GM19328 (cell line): ENCODE results near the gene ZNF419.
"Not testable (repeated sequence)": the region's sequence is repeated elsewhere in the genome, so short reads cannot be mapped to it uniquely, and the experiment has no call there.

ENCODE experiments used
- ATAC-seq: cut with Tn5 transposase; IDR thresholded peaks from one replicate; pipeline ENCODE4 v1.9.1; 2021; ENCODE audit warnings: mild to moderate bottlenecking, moderate library complexity; ENCODE audit not compliant: unreplicated experiment

Gene ZNF419

DNA sequence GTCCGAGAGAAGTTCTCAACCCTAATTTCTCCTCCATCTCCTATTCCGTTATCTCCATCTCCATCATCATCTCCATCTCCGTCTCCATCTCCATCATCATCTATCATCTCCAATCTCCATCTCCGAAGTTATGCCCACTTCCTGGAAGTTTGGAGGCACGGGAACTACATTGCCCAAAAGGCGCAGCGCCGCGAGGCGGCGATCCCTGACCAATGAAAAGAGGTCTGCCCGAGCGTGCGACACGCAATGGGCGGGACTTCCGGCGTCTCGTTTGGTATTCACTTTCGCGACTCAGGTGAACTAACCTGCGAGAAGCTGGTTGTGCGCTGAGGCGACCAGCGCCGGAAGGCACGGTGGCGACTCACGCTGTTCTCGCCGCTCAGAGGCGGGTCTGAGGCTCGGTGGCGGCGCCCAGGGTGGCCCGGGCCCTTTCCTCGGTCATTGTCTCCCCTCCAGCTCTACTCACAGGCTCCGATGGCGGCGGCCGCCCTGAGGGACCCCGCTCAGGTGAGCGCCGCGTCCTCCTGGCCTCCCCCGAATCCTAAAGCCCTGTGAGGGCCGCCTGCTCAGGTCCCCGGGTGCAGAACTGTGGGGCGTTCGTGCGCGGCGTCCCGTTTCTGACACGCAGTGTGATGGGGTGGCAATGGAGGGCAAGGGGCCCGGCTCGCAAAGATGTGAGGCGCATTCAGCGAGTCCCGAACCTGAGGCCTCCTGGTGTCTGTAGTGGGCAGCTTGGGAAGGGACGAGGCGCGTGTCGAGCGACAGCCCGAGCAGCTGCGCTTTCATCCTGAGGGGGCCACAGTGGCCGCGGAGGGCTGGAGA, at the start of gene ZNF419:
Gene ZNF419, plus strand, starts transcription at position 274 of the 822 bp plus-strand sequence. Its CDS starts 201 bp downstream, at position 475.
- ATAC-seq: peak; percentile 88

DNA sequence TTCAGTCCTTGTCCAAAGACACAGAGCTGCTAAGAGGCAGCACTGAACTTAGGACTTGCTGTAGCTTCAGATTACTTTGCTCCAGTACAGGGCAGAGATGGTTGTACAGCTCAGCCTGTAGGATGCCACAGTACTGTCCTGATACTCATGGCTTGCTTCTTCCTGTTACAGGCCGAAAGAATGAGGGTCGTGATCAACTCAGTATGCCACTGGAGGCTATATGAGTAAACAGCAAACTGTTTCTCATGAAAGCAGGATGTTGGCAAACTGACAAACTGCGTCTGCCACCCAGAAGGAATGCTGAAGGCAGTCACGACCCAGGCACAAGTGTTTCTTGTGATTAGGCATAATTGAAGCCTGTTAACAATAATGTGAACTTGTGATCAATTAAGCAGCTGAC, 49.6 kb upstream of the ZNF419 start:
- no peak for ATAC-seq

DNA sequence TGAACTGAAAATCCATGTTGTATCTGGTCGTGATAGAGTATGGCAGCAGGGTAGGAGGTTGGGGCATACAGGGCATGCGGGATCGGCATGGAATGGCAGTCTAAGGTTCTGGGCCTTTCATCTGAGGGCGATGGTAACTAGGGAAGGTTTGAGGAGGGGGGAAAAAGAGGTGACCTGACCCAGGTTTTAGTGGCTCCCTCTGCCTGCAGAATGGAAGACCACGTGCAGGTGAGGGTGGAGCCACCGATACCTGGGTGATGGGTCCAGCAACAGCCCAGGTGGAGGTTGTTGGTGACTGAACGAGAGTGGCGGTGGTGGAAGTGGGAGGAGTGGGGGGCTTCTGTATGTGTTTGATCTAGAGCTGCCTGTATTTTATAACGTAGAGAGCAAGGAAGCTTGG, 48.6 kb upstream of the ZNF419 start:
- ATAC-seq: no peak

DNA sequence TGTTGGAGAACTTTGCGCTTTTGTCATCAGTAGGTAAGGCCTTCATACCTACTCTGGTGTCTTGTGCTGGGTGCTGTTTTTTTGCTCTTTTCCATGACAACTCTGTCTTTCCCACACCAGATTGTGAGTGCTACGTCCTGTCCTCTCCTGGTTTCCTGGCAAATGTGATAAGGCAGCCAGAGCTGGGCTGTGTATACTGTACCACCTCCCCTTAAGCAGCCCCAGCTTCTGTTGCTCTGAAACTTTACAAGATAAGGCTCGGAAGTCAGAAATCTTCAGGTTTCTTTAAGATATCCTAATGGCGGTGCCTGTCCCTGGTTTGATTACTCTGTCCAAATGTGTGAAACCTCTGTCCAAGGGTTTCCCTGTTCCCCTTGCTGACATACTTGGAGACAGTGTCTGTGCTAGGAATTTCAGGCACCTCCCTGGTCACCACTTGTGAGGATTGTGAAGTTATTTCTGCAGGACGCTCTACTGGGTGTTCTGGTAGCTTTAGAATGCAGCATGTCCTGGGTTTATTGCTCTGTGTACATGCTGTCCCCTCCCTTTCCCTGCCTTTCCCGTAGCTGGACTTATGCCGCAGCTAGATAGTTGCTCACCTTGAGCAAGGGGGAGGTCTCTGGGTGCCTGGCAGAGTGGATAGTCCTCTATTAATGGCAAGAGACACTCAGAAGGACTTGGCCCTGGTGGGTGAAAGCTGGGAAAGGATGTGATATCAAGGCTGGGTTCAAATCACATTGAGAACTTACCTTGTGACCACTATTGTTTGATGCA, 45.4 kb upstream of the ZNF419 start:
- ATAC-seq: no peak

DNA sequence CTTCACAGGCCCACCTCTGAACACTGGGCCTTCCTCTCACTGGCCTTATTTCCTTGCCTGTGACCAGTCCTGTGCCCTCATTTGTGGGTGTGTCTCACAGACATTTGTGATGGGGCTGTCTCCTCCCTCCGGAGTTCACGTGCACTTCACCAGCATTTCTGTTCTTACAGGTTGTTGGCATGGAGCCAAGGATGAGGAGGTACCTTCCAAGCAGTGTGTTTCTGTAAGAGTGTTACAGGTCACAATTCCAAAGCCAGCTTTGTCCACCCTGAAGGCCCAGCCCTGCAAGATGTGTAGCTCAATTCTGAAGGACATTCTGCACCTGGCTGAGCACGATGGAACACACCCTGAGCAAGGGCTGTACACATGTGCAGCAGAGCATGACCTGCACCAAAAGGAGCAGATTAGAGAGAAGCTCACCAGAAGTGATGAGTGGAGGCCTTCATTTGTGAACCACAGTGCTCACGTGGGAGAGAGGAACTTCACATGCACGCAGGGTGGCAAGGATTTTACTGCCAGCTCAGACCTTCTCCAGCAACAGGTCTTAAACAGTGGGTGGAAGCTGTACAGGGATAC, 44.3 kb upstream of the ZNF419 start:
- ATAC-seq: no peak

DNA sequence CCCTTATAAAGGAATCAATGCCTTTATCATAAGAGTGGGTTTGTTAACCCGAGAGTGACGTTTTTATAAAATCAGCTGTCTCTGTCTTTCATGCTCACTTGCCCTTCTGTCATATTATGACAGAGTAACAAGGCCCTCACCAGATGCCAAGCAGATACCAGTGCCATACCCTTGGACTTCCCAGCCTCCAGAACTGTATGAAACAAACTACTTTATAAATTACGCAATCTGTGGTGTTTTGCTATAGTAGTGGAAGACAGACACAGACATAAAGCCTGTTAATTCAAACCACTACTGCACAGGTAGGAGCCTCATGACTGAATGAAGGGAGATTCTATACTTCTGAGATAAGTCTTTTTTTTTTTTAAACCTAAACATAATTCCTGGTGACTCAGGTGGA, 35.2 kb upstream of the ZNF419 start:
- ATAC-seq: no peak

DNA sequence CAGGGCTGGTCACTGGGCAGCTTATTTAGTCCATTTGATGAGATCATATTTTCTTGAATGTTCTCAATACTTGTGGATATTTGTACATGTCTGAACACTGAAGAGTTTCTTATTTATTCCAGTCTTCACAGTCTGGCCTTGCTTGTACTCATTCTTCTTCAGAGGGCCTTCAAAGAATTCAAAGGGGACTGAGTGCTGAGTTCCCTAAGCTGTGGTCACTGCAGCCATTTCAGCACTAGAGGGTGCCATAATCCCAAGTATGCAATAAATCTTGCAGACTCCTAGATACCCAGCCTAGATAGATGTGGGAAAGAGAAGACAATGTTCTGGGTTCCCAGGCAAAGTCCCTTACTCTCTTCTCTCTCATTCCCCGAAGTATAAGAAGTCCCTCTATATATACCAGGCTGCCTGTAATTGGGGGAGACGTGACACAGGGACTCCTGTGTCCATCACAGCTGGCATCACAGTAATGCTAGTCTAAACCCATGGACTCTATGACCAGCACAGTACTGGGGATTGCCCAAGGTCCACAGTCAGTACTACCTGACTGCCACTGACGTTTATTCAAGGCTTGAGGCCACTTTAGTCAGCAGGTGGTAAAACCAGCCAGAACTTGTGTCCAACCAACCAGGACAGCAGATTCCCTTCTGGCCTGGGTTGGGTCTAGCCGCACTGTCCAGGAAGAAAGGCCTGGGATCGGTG, 21.7 kb upstream of the ZNF419 start:
- no peak for ATAC-seq

DNA sequence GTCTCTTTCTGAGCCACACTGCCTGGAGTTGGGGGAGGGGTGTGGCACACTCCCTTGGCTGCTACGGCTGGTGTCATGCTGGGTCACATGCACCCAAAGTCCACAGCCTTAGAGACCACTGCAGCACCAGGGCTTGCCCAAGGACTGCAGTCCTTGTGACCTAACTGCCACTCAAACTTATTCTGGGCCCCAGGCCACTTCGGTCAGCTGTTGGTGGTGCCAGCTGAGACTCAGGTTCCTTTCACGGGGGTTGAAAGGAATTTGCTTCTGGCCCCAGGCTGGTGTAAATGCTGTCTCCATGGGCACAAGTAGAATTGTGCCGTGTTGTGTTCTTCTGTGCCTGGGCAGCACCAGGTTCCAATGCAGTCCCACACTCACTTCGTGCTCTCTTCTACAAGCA, 21.1 kb upstream of the ZNF419 start:
- no peak for ATAC-seq

DNA sequence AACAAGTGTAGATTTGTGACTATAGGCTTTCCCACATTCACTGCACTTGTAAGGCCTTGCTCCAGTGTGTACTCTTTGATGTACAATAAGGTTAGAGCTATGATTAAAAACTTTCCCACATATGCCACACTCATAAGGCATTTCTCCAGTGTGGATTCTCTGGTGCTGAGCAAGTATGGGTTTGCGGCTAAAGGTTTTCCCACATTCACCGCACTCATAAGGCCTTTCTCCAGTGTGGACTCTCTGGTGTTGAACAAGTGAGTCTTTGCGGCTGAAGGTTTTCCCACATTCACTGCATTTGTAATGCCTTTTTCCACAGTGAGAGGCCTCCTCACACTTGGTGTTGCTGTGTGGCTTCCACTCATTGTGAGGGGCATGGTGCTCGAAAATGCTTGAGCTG, 13.9 kb upstream of the ZNF419 start:
- ATAC-seq: no peak

DNA sequence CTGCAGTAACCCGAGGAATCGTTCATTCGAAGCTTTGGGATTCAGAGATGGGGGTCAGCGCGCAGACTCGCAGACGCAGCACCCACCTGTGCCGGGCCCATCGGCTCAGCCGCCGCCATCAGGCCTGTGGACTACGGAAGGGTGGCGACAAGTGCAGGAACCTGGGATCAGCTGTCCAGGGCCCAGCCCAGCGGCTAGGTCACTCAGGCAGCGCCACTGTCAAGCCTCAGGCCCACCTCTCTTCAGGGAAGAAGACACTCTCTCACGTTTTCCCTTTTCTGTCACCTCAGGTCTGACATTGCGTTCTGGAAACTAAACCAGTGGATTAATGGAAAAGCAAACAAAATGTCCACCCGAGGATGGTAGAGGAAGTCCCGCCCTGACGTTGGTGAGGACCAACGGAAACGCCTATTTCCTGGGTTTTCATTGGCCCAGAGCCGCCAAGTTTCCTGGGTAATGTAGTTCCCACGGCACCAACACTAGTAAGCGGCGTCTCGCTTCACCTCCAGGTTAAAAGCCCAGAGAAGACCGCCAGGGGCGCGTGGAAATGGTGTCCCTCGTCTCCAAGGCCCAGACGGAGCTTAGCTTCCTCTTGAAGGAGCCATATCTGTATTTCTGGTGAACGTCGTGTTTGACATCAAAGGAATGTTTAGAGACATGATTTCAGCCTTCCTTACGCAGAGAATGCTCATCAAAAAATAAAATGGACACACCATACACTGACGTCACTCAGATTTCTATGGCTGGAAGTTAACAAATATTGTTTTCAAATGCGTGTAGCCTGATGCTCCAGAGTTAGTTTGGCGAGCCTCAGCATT, 10.2 kb upstream of the ZNF419 start, which contains the start of gene ZNF772:
Gene ZNF772, minus strand, starts transcription at position 376 of the 818 bp plus-strand sequence. Its CDS starts 257 bp downstream, at position 119.
- ATAC-seq: peak; percentile 85

DNA sequence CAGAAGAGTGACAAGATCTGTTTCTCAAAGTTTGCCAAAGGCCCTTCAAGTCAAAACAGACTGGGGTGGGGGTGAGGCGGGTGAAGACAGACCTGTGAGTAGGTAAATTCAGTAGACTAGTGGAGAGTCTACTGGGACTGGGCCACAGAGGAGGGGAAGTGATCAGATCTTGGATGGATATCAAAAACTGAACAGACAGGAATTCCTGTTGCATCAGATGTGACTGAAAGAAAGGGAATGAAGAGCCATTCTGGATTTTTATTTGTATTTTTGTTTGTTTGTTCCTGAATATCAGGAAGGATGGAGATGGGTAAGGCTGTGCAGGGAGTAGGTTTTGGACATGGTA, 722 bp downstream of the ZNF419 start:
- not testable (repeated sequence) for ATAC-seq

DNA sequence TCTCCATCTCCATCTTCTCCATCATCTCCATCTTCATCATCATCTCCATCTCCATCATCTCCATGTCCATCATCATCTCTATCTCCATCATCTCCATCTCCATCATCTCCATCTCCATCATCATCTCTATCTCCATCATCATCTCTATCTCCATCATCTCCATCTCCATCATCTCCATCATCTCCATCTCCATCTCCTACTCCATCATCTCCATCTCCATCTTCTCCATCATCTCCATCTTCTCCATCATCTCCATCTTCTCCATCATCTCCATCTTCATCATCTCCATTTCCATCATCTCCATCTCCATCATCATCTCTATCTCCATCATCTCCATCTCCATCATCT, 11.8 kb downstream of the ZNF419 start:
- not testable (repeated sequence) for ATAC-seq

DNA sequence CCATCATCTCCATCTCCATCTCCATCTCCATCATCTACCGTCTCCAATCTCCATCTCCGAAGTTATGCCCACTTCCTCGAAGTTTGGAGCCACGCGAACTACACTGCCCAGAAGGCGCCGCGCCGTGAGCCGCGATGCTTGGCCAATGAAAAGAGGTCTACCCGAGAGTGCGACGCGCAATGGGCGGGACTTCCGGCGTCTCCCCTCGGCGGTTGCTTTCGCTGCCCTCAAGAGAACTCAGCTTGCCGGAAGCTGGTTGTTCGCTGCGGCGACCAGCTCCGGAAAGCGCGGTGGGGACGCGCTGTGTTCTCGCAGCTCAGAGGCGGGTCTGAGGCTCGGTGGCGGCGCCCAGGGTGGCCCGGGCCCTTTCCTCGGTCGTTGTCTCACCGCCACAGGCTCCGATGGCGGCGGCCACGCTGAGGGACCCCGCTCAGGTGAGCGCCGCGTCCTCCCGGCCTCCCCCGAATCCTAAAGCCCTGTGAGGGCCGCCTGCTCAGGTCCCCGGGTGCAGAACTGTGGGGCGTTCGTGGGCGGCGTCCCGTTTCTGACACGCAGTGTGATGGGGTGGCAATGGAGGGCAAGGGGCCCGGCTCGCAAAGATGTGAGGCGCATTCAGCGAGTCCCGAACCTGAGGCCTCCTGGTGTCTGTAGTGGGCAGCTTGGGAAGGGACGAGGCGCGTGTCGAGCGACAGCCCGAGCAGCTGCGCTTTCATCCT, 12.3 kb downstream of the ZNF419 start, which contains the start of gene ZNF773:
Gene ZNF773, plus strand, starts transcription at position 259 of the 716 bp plus-strand sequence. Its CDS starts 143 bp downstream, at position 402.
- ATAC-seq: peak; percentile 98

DNA sequence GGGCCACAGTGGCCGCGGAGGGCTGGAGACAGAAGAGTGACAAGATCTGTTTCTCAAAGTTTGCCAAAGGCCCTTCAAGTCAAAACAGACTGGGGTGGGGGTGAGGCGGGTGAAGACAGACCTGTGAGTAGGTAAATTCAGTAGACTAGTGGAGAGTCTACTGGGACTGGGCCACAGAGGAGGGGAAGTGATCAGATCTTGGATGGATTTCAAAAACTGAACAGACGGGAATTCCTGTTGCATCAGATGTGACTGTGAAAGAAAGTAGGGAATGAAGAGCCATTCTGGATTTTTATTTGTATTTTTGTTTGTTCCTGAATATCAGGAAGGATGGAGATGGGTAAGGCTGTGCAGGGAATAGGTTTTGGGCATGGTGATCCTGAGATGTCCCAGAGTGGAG, 12.8 kb downstream of the ZNF419 start:
- ATAC-seq: not testable (repeated sequence)

DNA sequence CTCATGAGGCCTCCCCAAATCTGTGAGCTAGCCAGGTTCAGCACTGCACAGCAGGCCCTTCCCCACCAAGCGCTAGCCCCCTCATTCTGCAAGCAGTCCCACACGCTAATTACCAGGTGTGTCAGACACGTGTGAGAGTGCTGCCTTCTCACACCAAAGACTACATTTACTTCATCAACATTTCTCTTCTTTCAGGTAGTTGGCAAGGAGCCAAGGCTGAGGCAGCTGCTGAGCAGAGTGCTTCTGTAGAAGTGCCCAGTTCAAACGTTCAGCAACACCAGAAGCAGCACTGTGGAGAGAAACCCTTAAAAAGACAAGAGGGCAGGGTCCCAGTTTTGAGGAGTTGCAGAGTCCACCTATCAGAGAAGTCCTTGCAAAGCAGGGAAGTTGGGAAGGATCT, 18.6 kb downstream of the ZNF419 start:
- no peak for ATAC-seq

DNA sequence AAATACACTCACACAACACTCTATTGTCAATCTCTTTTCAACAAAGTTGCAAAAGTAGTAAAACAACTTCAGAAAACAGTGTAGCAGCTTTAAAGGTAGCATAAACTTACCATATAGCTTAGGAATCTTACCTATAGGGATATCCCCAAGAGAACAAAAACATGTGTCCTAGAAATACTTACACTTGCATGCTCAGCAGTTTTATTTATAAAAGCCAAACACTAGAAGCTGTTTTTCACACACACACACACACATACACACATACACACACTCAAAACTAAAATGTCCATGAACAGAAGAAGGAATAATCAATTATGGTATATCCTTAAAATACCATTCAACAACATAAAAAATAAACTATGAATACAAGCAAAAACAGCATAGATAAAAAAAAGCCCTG, 23.9 kb downstream of the ZNF419 start:
- no peak for ATAC-seq

DNA sequence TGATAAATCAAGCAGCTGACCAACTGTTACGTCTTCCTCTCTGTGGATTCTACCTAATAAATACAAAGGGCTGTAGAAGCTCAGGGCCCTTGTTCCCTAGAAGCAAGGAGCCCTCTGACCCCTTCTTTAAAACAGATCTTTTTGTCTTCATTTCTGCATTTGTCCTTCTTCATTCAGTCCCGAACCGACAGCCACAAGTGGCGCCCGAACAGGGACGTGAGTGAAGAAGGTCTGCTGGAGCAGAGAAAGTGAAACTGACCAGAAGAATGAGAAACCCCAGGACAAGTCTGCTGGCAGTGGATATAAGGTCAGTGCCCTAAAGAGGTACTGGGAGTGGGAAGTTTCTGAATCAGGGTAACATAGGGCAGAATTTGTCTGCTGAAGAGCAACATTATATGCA, 25.3 kb downstream of the ZNF419 start:
- ATAC-seq: no peak

DNA sequence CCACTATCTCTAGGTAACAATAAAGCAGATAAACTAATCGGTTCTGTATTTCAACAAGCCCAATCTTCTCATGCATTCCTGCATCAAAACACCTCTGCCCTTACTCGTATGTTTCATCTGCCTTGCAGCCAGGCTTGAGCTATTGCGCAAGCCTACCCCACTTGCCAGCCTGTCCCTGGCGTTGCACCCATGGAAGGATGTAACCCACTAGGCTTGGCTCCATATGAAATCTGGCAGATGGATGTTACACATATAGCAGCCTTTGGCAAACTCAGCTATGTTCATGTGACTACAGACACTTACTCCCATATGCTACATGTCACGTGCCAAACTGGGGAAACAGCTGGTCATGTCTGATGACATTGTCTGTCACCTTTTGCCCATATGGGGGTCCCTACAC, 27.7 kb downstream of the ZNF419 start:
- no peak for ATAC-seq

DNA sequence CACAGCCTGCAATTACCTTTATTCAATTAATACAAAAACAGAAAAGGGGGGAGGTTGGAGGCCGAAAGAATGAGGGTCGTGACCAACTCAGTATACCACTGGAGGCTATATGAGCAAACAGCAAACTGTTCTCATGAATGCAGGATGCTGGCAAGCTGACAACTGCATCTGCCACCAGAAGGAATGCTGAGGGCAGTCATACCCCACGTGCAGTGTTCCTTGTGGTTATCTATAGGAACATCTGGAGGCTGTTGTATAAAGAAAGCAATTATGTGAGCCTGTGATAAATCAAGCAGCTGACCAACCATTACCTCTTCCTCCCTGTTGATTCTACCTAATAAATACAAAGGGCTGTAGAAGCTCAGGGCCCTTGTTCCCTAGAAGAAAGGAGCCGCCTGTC, 30.5 kb downstream of the ZNF419 start:
- not testable (repeated sequence) for ATAC-seq
